Measurements from ENCODE around the gene LTB.

Gene LTB

DNA sequence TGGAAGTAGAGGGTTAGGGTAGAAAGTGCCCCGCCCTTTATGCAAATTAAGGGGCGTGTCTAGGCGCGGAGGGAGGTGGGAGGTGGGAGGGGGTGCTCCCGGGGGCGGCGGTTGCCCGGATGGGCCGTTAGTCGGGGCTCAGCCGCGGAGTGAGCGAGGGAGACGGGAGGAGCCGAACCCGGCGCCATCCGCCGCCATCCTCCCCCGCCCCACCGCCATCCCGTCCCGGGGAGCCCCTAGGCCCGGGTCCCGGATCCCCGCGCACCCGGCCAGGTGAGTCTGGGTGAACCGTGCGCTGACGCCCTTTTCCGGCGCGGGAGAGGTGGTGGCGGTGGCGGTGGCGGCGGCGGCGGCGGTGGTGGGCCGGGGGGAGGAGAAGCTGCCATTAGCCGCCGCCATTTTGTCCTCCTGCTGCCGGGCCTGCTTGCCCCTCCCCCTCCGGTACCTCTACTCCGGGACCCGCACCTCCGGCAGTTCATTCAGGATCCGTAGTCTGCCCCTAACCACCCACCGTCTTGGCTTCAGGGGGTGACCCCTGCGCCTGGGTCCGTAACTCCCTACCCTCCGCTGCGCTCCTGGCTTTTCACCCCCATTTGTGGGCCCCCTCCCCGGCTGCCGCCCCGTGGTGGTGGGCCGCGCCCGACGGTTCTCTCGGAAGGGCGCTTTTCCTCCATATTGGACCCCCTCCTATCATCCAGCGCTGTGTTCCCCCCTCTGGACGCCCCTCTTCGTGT is 38.5 kb upstream of the LTB start, which contains the start of gene PRRC2A (continued):
- TF ChIP-seq ZNF24 (tag by site-specific recombination; IDR thresholded peaks at IDR 0.05) (0 out of 2 replicates have a peak, but pooled peaks have one; percentile 61), ZNF10 (tag by site-specific recombination; IDR thresholded peaks at IDR 0.05) (peak; percentile 91), ZNF155 (tag by site-specific recombination; IDR thresholded peaks at IDR 0.05) (no peak), ZNF571 (tag by site-specific recombination; IDR thresholded peaks at IDR 0.05) (no peak), ZNF544 (tag by site-specific recombination; IDR thresholded peaks at IDR 0.05) (no peak)

GRCh38 chr6:31619805-31620585 is 37.8 kb upstream of the LTB start:
- peaks cover 7% of the 10 kb centered on the region; the same call in 1 of the 2 replicates for H3K4me1 ChIP-seq (ENCODE audit: control insufficient read depth, insufficient read depth, low read length)
- peak overlapping the region; percentile 66 for H3K4me3 ChIP-seq (ENCODE audit: low read depth, low read length)
- H3K36me3 ChIP-seq (ENCODE audit: control insufficient read depth in 2 of 2, insufficient read depth in 1 of 2, low read length in 2 of 2), result peaks cover 19 to 38% of the 10 kb centered on the region in 2 experiments
- no peaks in the 10 kb centered on the region for H3K9me3 ChIP-seq (ENCODE audit: control insufficient read depth, insufficient read depth, low read depth, low read length)
- peak overlapping the region; percentile 99 for H3K27ac ChIP-seq (ENCODE audit: extremely low read depth, low read depth, low read length)
- CTCF ChIA-PET, result interaction anchor here (0.7 to 1.5 kb wide), 3 partner anchors 13 to 322 kb away, joined by 3 read pairs; no protein-coding TSS in a partner anchor
- POLR2A ChIA-PET, result interaction anchor here (0.7 to 3.1 kb wide), 11 partner anchors 19 to 208 kb away, joined by 3 to 10 read pairs (median 5); partner anchors contain the start of genes ABHD16A, DDX39B, GPANK1 and HSPA1B
- TF ChIP-seq ZBTB21 (tag by site-specific recombination; IDR thresholded peaks at IDR 0.05) (peak; percentile 95), ZNF391 (tag by site-specific recombination; IDR thresholded peaks at IDR 0.05; ENCODE audit: borderline replicate concordance, low read depth) (peak; percentile 83; the same call in 1 of the 2 replicates), ZNF561 (tag by site-specific recombination; IDR thresholded peaks at IDR 0.05; ENCODE audit: borderline replicate concordance) (no peak), ZNF175 (tag by site-specific recombination; IDR thresholded peaks at IDR 0.05) (no peak), BCL11A (tag by site-specific recombination; IDR thresholded peaks at IDR 0.05; ENCODE audit: low read depth) (no peak), ZNF223 (tag by site-specific recombination; IDR thresholded peaks at IDR 0.05) (no peak), ZNF239 (tag by site-specific recombination; IDR thresholded peaks at IDR 0.05) (peak; percentile 18; the same call in 1 of the 2 replicates), ZNF311 (tag by site-specific recombination; IDR thresholded peaks at IDR 0.05; ENCODE audit: borderline replicate concordance) (no peak), ZNF23 (tag by site-specific recombination; IDR thresholded peaks at IDR 0.05; ENCODE audit: borderline replicate concordance) (no peak), ZSCAN30 (tag by site-specific recombination; IDR thresholded peaks at IDR 0.05) (no peak), ZBTB1 (tag by site-specific recombination; IDR thresholded peaks at IDR 0.05) (no peak), MEIS1 (CRISPR knock-in tag; IDR thresholded peaks at IDR 0.05; ENCODE audit: borderline replicate concordance) (no peak), PRDM4 (tag by site-specific recombination; IDR thresholded peaks at IDR 0.05) (peak; percentile 47; the same call in 1 of the 2 replicates), ZNF560 (tag by site-specific recombination; IDR thresholded peaks at IDR 0.05; ENCODE audit: borderline replicate concordance) (no peak), HOXD13 (CRISPR knock-in tag; IDR thresholded peaks at IDR 0.05; ENCODE audit: borderline replicate concordance) (0 out of 2 replicates have a peak, but pooled peaks have one; percentile 41), ZBTB17 (tag by site-specific recombination; IDR thresholded peaks at IDR 0.05) (peak; percentile 87), ZNF639 (tag by site-specific recombination; IDR thresholded peaks at IDR 0.05) (peak; percentile 35; the same call in 1 of the 2 replicates), ZSCAN23 (tag by site-specific recombination; IDR thresholded peaks at IDR 0.05) (no peak), ZNF610 (tag by site-specific recombination; IDR thresholded peaks at IDR 0.05; ENCODE audit: borderline replicate concordance) (peak; percentile 83; the same call in 1 of the 2 replicates), ZIC2 (tag by site-specific recombination; IDR thresholded peaks at IDR 0.05) (no peak), KLF9 (tag by site-specific recombination; IDR thresholded peaks at IDR 0.05; ENCODE audit: low read depth) (peak; percentile 71), ZNF473 (tag by site-specific recombination; IDR thresholded peaks at IDR 0.05) (no peak), KLF1 (tag by site-specific recombination; IDR thresholded peaks at IDR 0.05) (peak; percentile 59)
- TF ChIP-seq, protein P1, sequence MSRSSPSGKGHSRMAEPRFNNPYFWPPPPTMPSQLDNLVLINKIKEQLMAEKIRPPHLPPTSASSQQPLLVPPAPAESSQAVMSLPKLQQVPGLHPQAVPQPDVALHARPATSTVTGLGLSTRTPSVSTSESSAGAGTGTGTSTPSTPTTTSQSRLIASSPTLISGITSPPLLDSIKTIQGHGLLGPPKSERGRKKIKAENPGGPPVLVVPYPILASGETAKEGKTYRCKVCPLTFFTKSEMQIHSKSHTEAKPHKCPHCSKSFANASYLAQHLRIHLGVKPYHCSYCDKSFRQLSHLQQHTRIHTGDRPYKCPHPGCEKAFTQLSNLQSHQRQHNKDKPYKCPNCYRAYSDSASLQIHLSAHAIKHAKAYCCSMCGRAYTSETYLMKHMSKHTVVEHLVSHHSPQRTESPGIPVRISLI (tag by site-specific recombination; IDR thresholded peaks at IDR 0.05), result peak; percentile 82
- TF ChIP-seq, protein P2, sequence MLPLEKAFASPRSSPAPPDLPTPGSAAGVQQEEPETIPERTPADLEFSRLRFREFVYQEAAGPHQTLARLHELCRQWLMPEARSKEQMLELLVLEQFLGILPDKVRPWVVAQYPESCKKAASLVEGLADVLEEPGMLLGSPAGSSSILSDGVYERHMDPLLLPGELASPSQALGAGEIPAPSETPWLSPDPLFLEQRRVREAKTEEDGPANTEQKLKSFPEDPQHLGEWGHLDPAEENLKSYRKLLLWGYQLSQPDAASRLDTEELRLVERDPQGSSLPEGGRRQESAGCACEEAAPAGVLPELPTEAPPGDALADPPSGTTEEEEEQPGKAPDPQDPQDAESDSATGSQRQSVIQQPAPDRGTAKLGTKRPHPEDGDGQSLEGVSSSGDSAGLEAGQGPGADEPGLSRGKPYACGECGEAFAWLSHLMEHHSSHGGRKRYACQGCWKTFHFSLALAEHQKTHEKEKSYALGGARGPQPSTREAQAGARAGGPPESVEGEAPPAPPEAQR (tag by site-specific recombination; IDR thresholded peaks at IDR 0.05), result no peak

Measured in HEK293 (cell line).